ENCODE results near the gene THRA. TPM values are rescaled to one million over a fixed set of nuclear protein-coding genes. Genes with fewer than 3 reads are reported as not detected.

The THRA gene
- total and polyA plus RNA-seq, 9 of the 15 experiments (the other 6 are each of a cell fraction or from before 2014, with no cell fraction given) = 0.34 to 23.4 (median 12.7) TPM

DNA sequence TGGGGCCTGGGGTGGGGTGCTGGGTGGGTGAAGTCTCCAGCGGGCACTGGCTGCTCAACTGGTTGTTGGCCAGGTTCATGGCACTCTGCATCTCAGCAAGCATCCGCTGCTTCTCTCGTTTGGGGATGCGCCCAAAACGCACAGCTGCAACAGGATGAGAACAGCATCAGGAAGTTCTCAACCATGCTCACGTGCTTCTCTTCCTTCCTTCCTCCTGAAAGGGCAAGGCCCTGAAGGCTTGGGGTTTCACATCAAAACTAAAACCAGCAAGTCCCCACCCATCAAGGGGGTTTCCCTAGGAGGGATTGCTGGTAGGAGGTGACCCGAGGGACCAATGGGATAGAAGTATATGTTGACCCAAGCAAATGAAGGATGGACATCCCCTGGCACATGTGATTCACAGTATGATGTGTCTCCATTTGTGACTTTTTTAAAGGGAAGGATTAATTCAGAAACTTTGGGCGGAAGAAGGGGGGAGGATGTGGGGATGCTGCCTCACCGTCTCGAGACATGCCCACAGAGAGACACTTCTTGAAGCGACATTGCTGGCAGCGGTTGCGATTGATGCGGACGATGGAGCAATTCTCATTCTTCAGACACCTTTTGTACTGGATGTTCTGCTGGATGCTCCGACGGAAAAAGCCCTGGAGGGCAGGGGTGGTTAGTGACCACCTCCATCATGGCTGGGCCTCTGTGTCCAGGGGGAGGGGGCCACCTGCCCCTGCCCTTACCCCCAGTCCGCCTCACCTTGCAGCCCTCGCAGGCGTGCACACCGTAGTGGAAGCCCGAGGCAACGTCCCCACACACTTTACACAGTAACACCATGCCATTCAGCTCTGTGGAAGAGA is 33.4 kb downstream of the THRA start (continued):
- TF ChIP-seq, protein P1, sequence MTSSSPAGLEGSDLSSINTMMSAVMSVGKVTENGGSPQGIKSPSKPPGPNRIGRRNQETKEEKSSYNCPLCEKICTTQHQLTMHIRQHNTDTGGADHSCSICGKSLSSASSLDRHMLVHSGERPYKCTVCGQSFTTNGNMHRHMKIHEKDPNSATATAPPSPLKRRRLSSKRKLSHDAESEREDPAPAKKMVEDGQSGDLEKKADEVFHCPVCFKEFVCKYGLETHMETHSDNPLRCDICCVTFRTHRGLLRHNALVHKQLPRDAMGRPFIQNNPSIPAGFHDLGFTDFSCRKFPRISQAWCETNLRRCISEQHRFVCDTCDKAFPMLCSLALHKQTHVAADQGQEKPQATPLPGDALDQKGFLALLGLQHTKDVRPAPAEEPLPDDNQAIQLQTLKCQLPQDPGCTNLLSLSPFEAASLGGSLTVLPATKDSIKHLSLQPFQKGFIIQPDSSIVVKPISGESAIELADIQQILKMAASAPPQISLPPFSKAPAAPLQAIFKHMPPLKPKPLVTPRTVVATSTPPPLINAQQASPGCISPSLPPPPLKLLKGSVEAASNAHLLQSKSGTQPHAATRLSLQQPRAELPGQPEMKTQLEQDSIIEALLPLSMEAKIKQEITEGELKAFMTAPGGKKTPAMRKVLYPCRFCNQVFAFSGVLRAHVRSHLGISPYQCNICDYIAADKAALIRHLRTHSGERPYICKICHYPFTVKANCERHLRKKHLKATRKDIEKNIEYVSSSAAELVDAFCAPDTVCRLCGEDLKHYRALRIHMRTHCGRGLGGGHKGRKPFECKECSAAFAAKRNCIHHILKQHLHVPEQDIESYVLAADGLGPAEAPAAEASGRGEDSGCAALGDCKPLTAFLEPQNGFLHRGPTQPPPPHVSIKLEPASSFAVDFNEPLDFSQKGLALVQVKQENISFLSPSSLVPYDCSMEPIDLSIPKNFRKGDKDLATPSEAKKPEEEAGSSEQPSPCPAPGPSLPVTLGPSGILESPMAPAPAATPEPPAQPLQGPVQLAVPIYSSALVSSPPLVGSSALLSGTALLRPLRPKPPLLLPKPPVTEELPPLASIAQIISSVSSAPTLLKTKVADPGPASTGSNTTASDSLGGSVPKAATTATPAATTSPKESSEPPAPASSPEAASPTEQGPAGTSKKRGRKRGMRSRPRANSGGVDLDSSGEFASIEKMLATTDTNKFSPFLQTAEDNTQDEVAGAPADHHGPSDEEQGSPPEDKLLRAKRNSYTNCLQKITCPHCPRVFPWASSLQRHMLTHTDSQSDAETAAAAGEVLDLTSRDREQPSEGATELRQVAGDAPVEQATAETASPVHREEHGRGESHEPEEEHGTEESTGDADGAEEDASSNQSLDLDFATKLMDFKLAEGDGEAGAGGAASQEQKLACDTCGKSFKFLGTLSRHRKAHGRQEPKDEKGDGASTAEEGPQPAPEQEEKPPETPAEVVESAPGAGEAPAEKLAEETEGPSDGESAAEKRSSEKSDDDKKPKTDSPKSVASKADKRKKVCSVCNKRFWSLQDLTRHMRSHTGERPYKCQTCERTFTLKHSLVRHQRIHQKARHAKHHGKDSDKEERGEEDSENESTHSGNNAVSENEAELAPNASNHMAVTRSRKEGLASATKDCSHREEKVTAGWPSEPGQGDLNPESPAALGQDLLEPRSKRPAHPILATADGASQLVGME (CRISPR knock-in tag; IDR thresholded peaks at IDR 0.05) = no peak
- TF ChIP-seq ZNF174 (CRISPR knock-in tag; IDR thresholded peaks at IDR 0.05) (no peak), RBM14 (IDR thresholded peaks at IDR 0.05; ENCODE audit: borderline replicate concordance, insufficient read depth, low read depth, low read length) (no peak), MCM7 (IDR thresholded peaks at IDR 0.05) (no peak)

All from K562 (cell line).